ELR (cell line): ENCODE measurements around the gene ACTR1B.
"Not testable (repeated sequence)": the region's sequence is repeated elsewhere in the genome, so short reads cannot be mapped to it uniquely, and the experiment has no call there.

Experiments used
- DNase-seq: peaks from one replicate; pipeline ENCODE4 v3.0.0-alpha.2; 2015; ENCODE audit warnings: low read depth

The ACTR1B gene

DNA sequence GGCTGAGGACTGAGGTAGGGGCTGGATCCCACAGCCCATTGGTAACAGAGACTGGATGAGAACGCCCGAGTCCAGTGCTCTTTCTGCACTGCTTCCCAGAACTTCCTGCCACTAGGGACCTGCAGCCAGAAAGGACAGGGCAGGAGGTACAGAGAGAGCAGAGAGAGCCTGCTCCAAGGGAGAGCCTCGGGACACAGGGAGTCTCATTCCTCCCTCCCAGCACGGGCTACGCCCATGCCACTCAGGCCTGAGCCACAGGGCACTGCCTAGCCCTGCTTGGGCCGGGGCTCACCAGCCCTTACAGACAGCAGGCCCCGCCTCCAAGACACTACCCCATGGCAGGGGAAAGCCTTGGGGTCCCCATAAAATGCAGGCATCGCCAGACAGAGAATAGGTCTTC lies 48.1 kb downstream of the ACTR1B start:
- not testable (repeated sequence) for DNase-seq

DNA sequence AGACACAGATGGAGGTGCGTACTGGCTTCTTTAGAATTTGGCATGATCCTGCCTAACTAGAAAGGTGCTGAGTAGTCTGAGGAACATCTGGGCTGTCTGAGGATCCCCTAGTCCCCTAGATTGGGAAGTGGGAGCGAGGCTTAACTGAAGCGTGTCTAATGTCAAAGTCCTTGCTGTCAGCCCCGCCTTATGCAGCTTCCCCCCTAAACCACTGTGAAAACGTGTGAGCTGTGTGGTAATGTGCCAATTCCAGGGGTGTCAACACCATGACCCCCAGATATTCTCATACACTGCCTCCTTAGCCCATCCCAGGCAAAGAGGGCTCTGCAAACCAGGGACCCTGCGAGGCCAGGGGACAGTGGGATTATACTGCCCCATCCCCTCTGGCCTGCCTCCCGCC lies 51.9 kb downstream of the ACTR1B start:
- DNase-seq, result not testable (repeated sequence)

- not testable (repeated sequence) for DNase-seq
These were observed 55.1 kb downstream of the ACTR1B start for GRCh38 chr2:97608745-97609144.
